ENCODE data around the gene REEP1. TPM values are rescaled to one million over a fixed set of nuclear protein-coding genes. Genes with fewer than 3 reads are reported as not detected.
"Not testable (repeated sequence)": the region's sequence is repeated elsewhere in the genome, so short reads cannot be mapped to it uniquely, and the experiment has no call there.

The REEP1 gene
- total RNA-seq, 1 experiment from 2014 or later: 0.31 TPM

GRCh38 chr2:86202336-86202692 is 135.1 kb downstream of the REEP1 start:
- ChIA-PET POLR2A (ENCODE audit: unreplicated experiment) (no interaction called here), CTCF (no interaction called here)
- Histone ChIP-seq H3K9me3 (ENCODE audit: insufficient read depth, low read depth) (no peaks in the 10 kb centered on the region), H3K79me2 (ENCODE audit: low read depth) (peaks cover 43% of the 10 kb centered on the region), H2AFZ (no peak overlapping the region), H3K4me1 (replicated peaks; ENCODE audit: insufficient read depth) (peaks cover 24% of the 10 kb centered on the region), H3K27me3 (ENCODE audit: insufficient read depth, low read depth) (no peaks in the 10 kb centered on the region), H3F3A (ENCODE audit: insufficient read depth, low read depth) (no peaks in the 10 kb centered on the region; the same call in 1 of the 2 replicates), H3K4me3 (no peak overlapping the region), H3K36me3 (ENCODE audit: low read depth) (peaks cover 4% of the 10 kb centered on the region; the same call in 1 of the 2 replicates), H3K9me2 (ENCODE audit: insufficient read depth) (no peaks in the 10 kb centered on the region), H4K20me1 (ENCODE audit: insufficient read depth) (no peaks in the 10 kb centered on the region), H3K27ac (no peak overlapping the region), H3K4me2 (no peak overlapping the region)
- no peak for TF ChIP-seq CTCF (conservative IDR thresholded peaks at IDR 0.05)
- no peak for TF ChIP-seq EZH2 (IDR thresholded peaks at IDR 0.05; ENCODE audit: low read depth)
- BruUV-seq (replicated peaks): no TSS peak
- intact Hi-C loops (cut with micrococcal nuclease; ENCODE audit: unreplicated experiment): no loop called here
- no peak for DNase-seq

GRCh38 chr2:86201671-86202335 is 135.6 kb downstream of the REEP1 start:
- H3K4me2 ChIP-seq: no peak overlapping the region
- H3K36me3 ChIP-seq (ENCODE audit: low read depth): peaks cover 4% of the 10 kb centered on the region; the same call in 1 of the 2 replicates
- no TSS peak for BruUV-seq (replicated peaks)
- H3F3A ChIP-seq (ENCODE audit: insufficient read depth, low read depth): peaks cover 3% of the 10 kb centered on the region; the same call in 1 of the 2 replicates
- H2AFZ ChIP-seq: no peak overlapping the region
- peaks cover 48% of the 10 kb centered on the region for H3K79me2 ChIP-seq (ENCODE audit: low read depth)
- intact Hi-C loops (cut with micrococcal nuclease; ENCODE audit: unreplicated experiment): no loop called here
- H3K4me1 ChIP-seq (replicated peaks; ENCODE audit: insufficient read depth): peaks cover 29% of the 10 kb centered on the region
- no peak for TF ChIP-seq EZH2 (IDR thresholded peaks at IDR 0.05; ENCODE audit: low read depth)
- no peak for TF ChIP-seq CTCF (conservative IDR thresholded peaks at IDR 0.05)
- no peak overlapping the region for H3K27ac ChIP-seq
- ChIA-PET CTCF (no interaction called here), POLR2A (ENCODE audit: unreplicated experiment) (no interaction called here)
- DNase-seq: no peak
- H3K27me3 ChIP-seq (ENCODE audit: insufficient read depth, low read depth): no peaks in the 10 kb centered on the region
- H3K9me3 ChIP-seq (ENCODE audit: insufficient read depth, low read depth): no peaks in the 10 kb centered on the region
- H3K4me3 ChIP-seq: no peak overlapping the region
- no peaks in the 10 kb centered on the region for H3K9me2 ChIP-seq (ENCODE audit: insufficient read depth)
- H4K20me1 ChIP-seq (ENCODE audit: insufficient read depth): no peaks in the 10 kb centered on the region

- H3K36me3 ChIP-seq (ENCODE audit: low read depth); H3K9me3 ChIP-seq (ENCODE audit: insufficient read depth, low read depth); H4K20me1 ChIP-seq (ENCODE audit: insufficient read depth); CTCF ChIA-PET; DNase-seq; H3K9me2 ChIP-seq (ENCODE audit: insufficient read depth); BruUV-seq (replicated peaks); H3K27ac ChIP-seq; H3K27me3 ChIP-seq (ENCODE audit: insufficient read depth, low read depth); intact Hi-C loops (cut with micrococcal nuclease; ENCODE audit: unreplicated experiment): not testable (repeated sequence)
- Histone ChIP-seq H2AFZ (0 out of 2 replicates have a peak overlapping the region, but pooled peaks have one; percentile 87), H3K4me1 (replicated peaks; ENCODE audit: insufficient read depth) (peaks cover 34% of the 10 kb centered on the region), H3K4me3 (peak overlapping the region; percentile 73), H3K79me2 (ENCODE audit: low read depth) (peaks cover 53% of the 10 kb centered on the region), H3F3A (ENCODE audit: insufficient read depth, low read depth) (peaks cover 15% of the 10 kb centered on the region), H3K4me2 (peak overlapping the region; percentile 90)
- POLR2A ChIA-PET (ENCODE audit: unreplicated experiment): interaction anchor here (0.6 kb wide), 1 partner anchor 35 kb away, joined by 3 read pairs; no protein-coding TSS in a partner anchor
Observed at GRCh38 chr2:86200564-86200963, 136.9 kb downstream of the REEP1 start.

All from PC-9 (cell line).